ENCODE measurements around the gene SKIC2.

- TF ChIP-seq POLR2A (IDR thresholded peaks at IDR 0.05) (no peak), CTCF (IDR thresholded peaks at IDR 0.05) (no peak), EP300 (IDR thresholded peaks at IDR 0.05) (no peak), POLR2AphosphoS5 (IDR thresholded peaks at IDR 0.05) (no peak)
Observed at GRCh38 chr6:31954511-31954910, 4.5 kb upstream of the SKIC2 start.

Data from sigmoid colon (tissue), 4 donors.